Ascending aorta (tissue), 2 donors: ENCODE results near the gene MYH13. TPM values are rescaled to one million over a fixed set of nuclear protein-coding genes. Genes with fewer than 3 reads are reported as not detected.

ENCODE experiments used
- DNase-seq, 2 donors: peaks; one replicate each; pipeline ENCODE4 v3.0.0-alpha.2; 2019; ENCODE audit warnings: low spot score in 2 of 2
- H3K27ac ChIP-seq, 2 donors: fragments of 200-600 bp; sonication (generic); one replicate each; pipeline ENCODE4 v1.5.1; 2016 to 2017; ENCODE audit warnings: mild to moderate bottlenecking in 1 of 2
- H3K27me3 ChIP-seq: fragments of 200-600 bp; sonication (generic); one replicate; pipeline ENCODE4 v1.5.1; 2017
- H3K36me3 ChIP-seq, 2 donors: fragments of 200-600 bp; sonication (generic); one replicate each; pipeline ENCODE4 v1.5.1; 2016
- H3K4me1 ChIP-seq, 2 donors: fragments of 200-600 bp; sonication (generic); one replicate each; pipeline ENCODE4 v1.5.1; 2016 to 2017; ENCODE audit warnings: mild to moderate bottlenecking in 1 of 2
- H3K4me3 ChIP-seq, 2 donors: fragments of 200-600 bp; sonication (generic); one replicate each; pipeline ENCODE4 v1.5.1; 2016 to 2017; ENCODE audit warnings: mild to moderate bottlenecking in 1 of 2
- H3K9me3 ChIP-seq, 2 donors: fragments of 200-600 bp; sonication (generic); one replicate each; pipeline ENCODE4 v1.5.1; 2016
- intact Hi-C: fragments of 100-400 bp; cut with DNase I; formaldehyde crosslinking; loops from one replicate; pipeline ENCODE4 v1.15.1; 2023
- total RNA-seq: library from RNA; depleted of rRNA; stranded (reverse); fragments of >200 nt; gene quantifications from one replicate; pipeline ENCODE4 v1.1.0, GENCODE V29; 2016
- TF ChIP-seq, protein P1 (sequence below), 3 experiments: fragments of 200-600 bp in 2 of 3; fragments of 450-650 bp in 1 of 3; sonication (generic) in 2 of 3; IDR thresholded peaks; one replicate each; pipeline ENCODE4 v1.5.1; 2016 to 2019; ENCODE audit warnings: antibody characterized with exemption in 3 of 3, mild to moderate bottlenecking in 1 of 3, moderate library complexity in 1 of 3

The MYH13 gene
- total RNA-seq, 1 donor from 2014 or later: not detected

DNA sequence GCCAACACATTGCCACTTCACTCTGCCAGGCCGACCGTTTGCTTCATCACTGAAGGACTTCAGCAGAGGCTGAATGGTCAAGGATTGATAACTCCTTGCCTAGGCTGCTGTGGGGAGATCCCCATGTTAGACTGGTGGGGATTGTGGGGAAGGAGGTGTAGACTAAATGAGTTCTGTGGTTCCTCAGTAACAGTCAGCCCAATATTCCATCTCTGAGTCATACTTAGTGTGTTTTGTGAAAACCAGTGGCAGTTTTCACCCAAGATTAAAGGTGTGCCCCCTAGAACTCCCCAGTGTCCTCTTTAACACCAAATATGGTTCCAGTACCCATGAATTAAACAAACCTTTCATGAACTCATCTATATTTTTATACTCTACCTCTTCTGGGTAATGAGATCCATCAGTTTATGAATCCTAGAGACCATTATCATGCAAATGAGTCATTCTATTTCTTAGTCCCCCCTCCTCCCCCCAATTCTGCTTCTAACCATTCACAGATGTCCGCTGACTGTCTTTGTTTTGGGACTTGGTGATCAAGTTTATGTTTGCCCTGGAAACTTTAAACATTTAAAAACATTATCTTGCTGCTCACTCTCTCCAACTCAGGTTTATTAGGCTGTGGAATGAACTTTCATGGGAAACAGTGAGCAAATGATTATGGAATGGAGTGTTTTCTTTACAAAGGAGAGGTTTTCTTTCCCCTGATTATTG is 107.6 kb downstream of the MYH13 start:
- no peaks in the 10 kb centered on the region for H3K4me1 ChIP-seq
- TF ChIP-seq, protein P1, sequence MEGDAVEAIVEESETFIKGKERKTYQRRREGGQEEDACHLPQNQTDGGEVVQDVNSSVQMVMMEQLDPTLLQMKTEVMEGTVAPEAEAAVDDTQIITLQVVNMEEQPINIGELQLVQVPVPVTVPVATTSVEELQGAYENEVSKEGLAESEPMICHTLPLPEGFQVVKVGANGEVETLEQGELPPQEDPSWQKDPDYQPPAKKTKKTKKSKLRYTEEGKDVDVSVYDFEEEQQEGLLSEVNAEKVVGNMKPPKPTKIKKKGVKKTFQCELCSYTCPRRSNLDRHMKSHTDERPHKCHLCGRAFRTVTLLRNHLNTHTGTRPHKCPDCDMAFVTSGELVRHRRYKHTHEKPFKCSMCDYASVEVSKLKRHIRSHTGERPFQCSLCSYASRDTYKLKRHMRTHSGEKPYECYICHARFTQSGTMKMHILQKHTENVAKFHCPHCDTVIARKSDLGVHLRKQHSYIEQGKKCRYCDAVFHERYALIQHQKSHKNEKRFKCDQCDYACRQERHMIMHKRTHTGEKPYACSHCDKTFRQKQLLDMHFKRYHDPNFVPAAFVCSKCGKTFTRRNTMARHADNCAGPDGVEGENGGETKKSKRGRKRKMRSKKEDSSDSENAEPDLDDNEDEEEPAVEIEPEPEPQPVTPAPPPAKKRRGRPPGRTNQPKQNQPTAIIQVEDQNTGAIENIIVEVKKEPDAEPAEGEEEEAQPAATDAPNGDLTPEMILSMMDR (IDR thresholded peaks at IDR 0.05): no peak
- DNase-seq: no peak
- H3K27ac ChIP-seq: no peak overlapping the region
- H3K36me3 ChIP-seq: no peaks in the 10 kb centered on the region
- intact Hi-C loops: no loop called here
- no peaks in the 10 kb centered on the region for H3K9me3 ChIP-seq
- no peaks in the 10 kb centered on the region for H3K27me3 ChIP-seq
- H3K4me3 ChIP-seq: no peak overlapping the region

GRCh38 chr17:10264051-10264450 is 108.8 kb downstream of the MYH13 start:
- no peak for DNase-seq
- TF ChIP-seq, protein P1 (IDR thresholded peaks at IDR 0.05): no peak
- intact Hi-C loops: no loop called here
- no peaks in the 10 kb centered on the region for H3K36me3 ChIP-seq
- no peak overlapping the region for H3K4me3 ChIP-seq
- H3K27me3 ChIP-seq: no peaks in the 10 kb centered on the region
- no peaks in the 10 kb centered on the region for H3K4me1 ChIP-seq
- no peak overlapping the region for H3K27ac ChIP-seq
- H3K9me3 ChIP-seq: no peaks in the 10 kb centered on the region

DNA sequence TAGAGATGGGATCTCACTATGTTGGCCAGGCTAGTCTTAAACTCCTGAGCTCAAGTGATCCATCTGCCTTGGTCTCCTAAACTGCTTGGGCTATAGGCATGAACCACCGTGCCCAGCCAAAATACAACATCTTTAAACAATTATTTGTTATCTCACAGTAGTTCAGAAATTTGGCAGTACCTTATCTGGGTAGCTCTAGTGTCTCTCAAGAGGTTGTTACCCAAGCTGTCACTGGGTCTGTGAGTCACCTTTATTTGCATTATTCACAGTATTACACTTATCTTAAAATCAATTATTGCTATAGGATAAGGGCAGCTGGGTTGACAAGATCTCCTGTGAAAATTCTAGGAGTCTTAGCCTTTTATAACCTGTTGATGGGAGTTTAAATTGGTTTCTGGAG is 110.4 kb downstream of the MYH13 start:
- TF ChIP-seq, protein P1 (IDR thresholded peaks at IDR 0.05): no peak
- Histone ChIP-seq H3K27me3 (no peaks in the 10 kb centered on the region), H3K4me1 (no peaks in the 10 kb centered on the region), H3K4me3 (no peak overlapping the region), H3K36me3 (no peaks in the 10 kb centered on the region), H3K27ac (no peak overlapping the region), H3K9me3 (no peaks in the 10 kb centered on the region)
- intact Hi-C loops: no loop called here
- DNase-seq: no peak

- Histone ChIP-seq H3K9me3 (no peaks in the 10 kb centered on the region), H3K27ac (no peak overlapping the region), H3K27me3 (no peaks in the 10 kb centered on the region), H3K4me3 (no peak overlapping the region), H3K4me1 (no peaks in the 10 kb centered on the region), H3K36me3 (no peaks in the 10 kb centered on the region)
- no peak for DNase-seq
- TF ChIP-seq, protein P1 (IDR thresholded peaks at IDR 0.05): no peak
- intact Hi-C loops: no loop called here
Observed at GRCh38 chr17:10261098-10261497, 111.7 kb downstream of the MYH13 start.

GRCh38 chr17:10251212-10251948 is 121.4 kb downstream of the MYH13 start:
- DNase-seq: no peak
- H3K4me1 ChIP-seq: no peaks in the 10 kb centered on the region
- no peak overlapping the region for H3K4me3 ChIP-seq
- no peaks in the 10 kb centered on the region for H3K9me3 ChIP-seq
- no peaks in the 10 kb centered on the region for H3K36me3 ChIP-seq
- H3K27ac ChIP-seq: no peak overlapping the region
- H3K27me3 ChIP-seq: no peaks in the 10 kb centered on the region
- intact Hi-C loops: no loop called here
- TF ChIP-seq, protein P1 (IDR thresholded peaks at IDR 0.05): no peak

Other genes with a start within 250 kb of the MYH13 start
- gene GAS7, start 174.4 kb downstream of the MYH13 start, total RNA-seq: 78.0 TPM
- not detected for gene MYH8, start 48.9 kb upstream of the MYH13 start, total RNA-seq
- gene MYH4, start 96.6 kb upstream of the MYH13 start, total RNA-seq: not detected
- gene MYH1, start 145.5 kb upstream of the MYH13 start, total RNA-seq: not detected
- not detected for gene MYH2, start 176.7 kb upstream of the MYH13 start, total RNA-seq